HL-60 (cell line): ENCODE data around the gene BAAT.

Source experiments
- DNase-seq, 2 experiments: peaks; one replicate each; pipeline ENCODE4 v3.0.0-alpha.2; 2010 to 2020; ENCODE audit warnings: low read depth in 1 of 2, low spot score in 1 of 2
- H3K27ac ChIP-seq: fragments of 250-450 bp; sonication (Bioruptor Pico); replicated peaks from 2 replicates; pipeline ENCODE4 v1.5.1; 2020; ENCODE audit warnings: mild to moderate bottlenecking, moderate library complexity
- H3K27me3 ChIP-seq: fragments of 250-450 bp; sonication (Bioruptor Pico); 2 replicates; pipeline ENCODE4 v1.5.1; 2021; ENCODE audit warnings: mild to moderate bottlenecking, moderate library complexity; ENCODE audit not compliant: insufficient read depth, poor library complexity, severe bottlenecking
- H3K4me3 ChIP-seq: replicated peaks from 2 replicates; pipeline ENCODE4 v1.5.1; 2011; ENCODE audit warnings: mild to moderate bottlenecking, control low read depth, low read length; ENCODE audit not compliant: insufficient read depth
- CTCF ChIP-seq: IDR thresholded peaks from one replicate; pipeline ENCODE4 v1.5.1; 2011; ENCODE audit warnings: low read length, control low read depth, inconsistent platforms; ENCODE audit not compliant: insufficient read depth
- GABPA ChIP-seq: IDR thresholded peaks from 2 replicates; pipeline ENCODE4 v1.6.1; 2012; ENCODE audit warnings: low read depth
- POLR2AphosphoS5 ChIP-seq: IDR thresholded peaks from 2 replicates; pipeline ENCODE4 v1.6.1; 2012; ENCODE audit warnings: low read depth
- REST ChIP-seq: IDR thresholded peaks from 2 replicates; pipeline ENCODE4 v1.6.1; 2012; ENCODE audit warnings: low read depth; ENCODE audit not compliant: insufficient replicate concordance
- SPI1 ChIP-seq: IDR thresholded peaks from 2 replicates; pipeline ENCODE4 v1.6.1; 2012; ENCODE audit warnings: low read depth, mild to moderate bottlenecking, borderline replicate concordance

Gene BAAT

GRCh38 chr9:101324245-101324804 lies 60.5 kb downstream of the BAAT start:
- H3K27me3 ChIP-seq = no peaks in the 10 kb centered on the region
- no peak for DNase-seq
- no peak overlapping the region for H3K27ac ChIP-seq
- TF ChIP-seq REST = no peak
- TF ChIP-seq SPI1 = no peak
- TF ChIP-seq POLR2AphosphoS5 = no peak
- no peak for TF ChIP-seq CTCF
- TF ChIP-seq GABPA = no peak
- no peak overlapping the region for H3K4me3 ChIP-seq

GRCh38 chr9:101323129-101323528 lies 61.7 kb downstream of the BAAT start:
- Histone ChIP-seq H3K27me3 (no peaks in the 10 kb centered on the region), H3K4me3 (no peak overlapping the region), H3K27ac (no peak overlapping the region)
- DNase-seq = no peak
- TF ChIP-seq SPI1 (no peak), GABPA (no peak), POLR2AphosphoS5 (no peak), CTCF (no peak), REST (no peak)

GRCh38 chr9:101317735-101318134 lies 67.1 kb downstream of the BAAT start:
- Histone ChIP-seq H3K27ac (no peak overlapping the region), H3K4me3 (no peak overlapping the region), H3K27me3 (no peaks in the 10 kb centered on the region)
- TF ChIP-seq SPI1 (no peak), CTCF (no peak)
- no peak for DNase-seq

- TF ChIP-seq SPI1 = no peak
- no peak for TF ChIP-seq REST
- no peak for TF ChIP-seq GABPA
- TF ChIP-seq CTCF = no peak
- TF ChIP-seq POLR2AphosphoS5 = no peak
- H3K27me3 ChIP-seq = no peaks in the 10 kb centered on the region
- no peak overlapping the region for H3K27ac ChIP-seq
- no peak for DNase-seq
- H3K4me3 ChIP-seq = no peak overlapping the region
These were observed 69.7 kb downstream of the BAAT start for GRCh38 chr9:101315112-101315450.
